ENCODE data around the gene ST6GALNAC4. TPM values are rescaled to one million over a fixed set of nuclear protein-coding genes. Genes with fewer than 3 reads are reported as not detected.

Gene ST6GALNAC4
- total RNA-seq, 2 experiments from 2014 or later = 118 to 180 TPM

- Histone ChIP-seq H4K20me1 (ENCODE audit: insufficient read depth, low read length) (0 out of 2 replicates have a peak, but pooled peaks cover 4% of the 10 kb centered on the region), H3K27ac (ENCODE audit: low read depth, low read length, poor library complexity, severe bottlenecking) (no peak overlapping the region), H3K79me2 (ENCODE audit: insufficient read depth, low read depth, low read length) (peaks cover 99% of the 10 kb centered on the region), H3K4me1 (ENCODE audit: insufficient read depth, low read length, poor library complexity, severe bottlenecking) (peaks cover 55% of the 10 kb centered on the region), H3K4me3 (ENCODE audit: low read depth, low read length, poor library complexity, severe bottlenecking) (no peak overlapping the region), H3K9me2 (ENCODE audit: insufficient read depth, low read length) (no peaks in the 10 kb centered on the region), H2AFZ (ENCODE audit: low read length) (no peak overlapping the region), H3K36me3 (ENCODE audit: insufficient read depth, low read length) (peaks cover 65% of the 10 kb centered on the region), H3K9me3 (ENCODE audit: low read length) (no peaks in the 10 kb centered on the region; the same call in 1 of the 2 replicates), H3K4me2 (ENCODE audit: low read length) (no peak overlapping the region)
- no peak for TF ChIP-seq EZH2phosphoT487 (IDR thresholded peaks at IDR 0.05; ENCODE audit: borderline replicate concordance, low read depth, low read length)
- no peak for TF ChIP-seq CTCF (conservative IDR thresholded peaks at IDR 0.05; ENCODE audit: low read length)
- POLR2A ChIA-PET = interaction anchor here (1.0 kb wide), 1 partner anchor 13 kb away, joined by 4 read pairs; no protein-coding TSS in a partner anchor
- intact Hi-C loops (cut with micrococcal nuclease; ENCODE audit: unreplicated experiment) = no loop called here
- DNase-seq (ENCODE audit: low spot score) = no peak
- BruUV-seq (replicated peaks) = no TSS peak
- CTCF ChIA-PET (ENCODE audit: unreplicated experiment) = no interaction called here
Measured at GRCh38 chr9:127961613-127962155, 44.8 kb upstream of the ST6GALNAC4 start.

GRCh38 chr9:127961155-127961490 lies 44.3 kb upstream of the ST6GALNAC4 start:
- H3K4me2 ChIP-seq (ENCODE audit: low read length) = no peak overlapping the region

More at GRCh38 chr9:127961155-127961490, 44.3 kb upstream of the ST6GALNAC4 start:
- intact Hi-C loops (cut with micrococcal nuclease; ENCODE audit: unreplicated experiment) = no loop called here
- Histone ChIP-seq H3K9me3 (ENCODE audit: low read length) (no peaks in the 10 kb centered on the region; the same call in 1 of the 2 replicates), H3K9me2 (ENCODE audit: insufficient read depth, low read length) (no peaks in the 10 kb centered on the region), H2AFZ (ENCODE audit: low read length) (no peak overlapping the region), H3K36me3 (ENCODE audit: insufficient read depth, low read length) (peaks cover 65% of the 10 kb centered on the region), H4K20me1 (ENCODE audit: insufficient read depth, low read length) (0 out of 2 replicates have a peak, but pooled peaks cover 4% of the 10 kb centered on the region), H3K4me3 (ENCODE audit: low read depth, low read length, poor library complexity, severe bottlenecking) (no peak overlapping the region), H3K4me1 (ENCODE audit: insufficient read depth, low read length, poor library complexity, severe bottlenecking) (peaks cover 52% of the 10 kb centered on the region), H3K27ac (ENCODE audit: low read depth, low read length, poor library complexity, severe bottlenecking) (no peak overlapping the region), H3K79me2 (ENCODE audit: insufficient read depth, low read depth, low read length) (peaks cover 98% of the 10 kb centered on the region)
- no peak for DNase-seq (ENCODE audit: low spot score)
- POLR2A ChIA-PET = interaction anchor here (0.7 to 1.0 kb wide), 4 partner anchors 10 to 111 kb away, joined by 3 to 4 read pairs (median 3); no protein-coding TSS in a partner anchor
- CTCF ChIA-PET (ENCODE audit: unreplicated experiment) = no interaction called here
- no peak for TF ChIP-seq EZH2phosphoT487 (IDR thresholded peaks at IDR 0.05; ENCODE audit: borderline replicate concordance, low read depth, low read length)
- no peak for TF ChIP-seq CTCF (conservative IDR thresholded peaks at IDR 0.05; ENCODE audit: low read length)
- BruUV-seq (replicated peaks) = no TSS peak

Data from OCI-LY7 (cell line).